Ovary (tissue), 9 donors: ENCODE results near the gene FTCD. TPM values are rescaled to one million over a fixed set of nuclear protein-coding genes. Genes with fewer than 3 reads are reported as not detected.

Experiments used
- DNase-seq, 5 donors: peaks; one replicate each; pipeline ENCODE4 v3.0.0-alpha.2; 2019 to 2020
- H3K27ac ChIP-seq, 2 donors: fragments of 200-600 bp; one replicate each; pipeline versions ENCODE4 v1.5.1 to v1.8.0; 2019 to 2022
- H3K27me3 ChIP-seq: fragments of 200-600 bp; one replicate; pipeline ENCODE4 v1.8.0; 2022
- H3K36me3 ChIP-seq: fragments of 200-600 bp; sonication (generic); one replicate; pipeline ENCODE4 v1.5.1; 2019
- H3K4me1 ChIP-seq: one replicate; pipeline ENCODE4 v1.8.1; 2013; ENCODE audit warnings: mild to moderate bottlenecking, moderate library complexity; ENCODE audit not compliant: insufficient read depth
- H3K4me3 ChIP-seq: fragments of 200-600 bp; sonication (generic); one replicate; pipeline ENCODE4 v1.5.1; 2017
- H3K9me3 ChIP-seq, 2 donors: fragments of 200-600 bp in 1 of 2; sonication (generic) in 1 of 2; one replicate each; pipeline versions ENCODE4 v1.5.1 to v1.8.1; 2013 to 2019; ENCODE audit warnings: mild to moderate bottlenecking in 1 of 2, moderate library complexity in 1 of 2
- CTCF ChIP-seq, 3 donors: fragments of 450-650 bp in 2 of 3; fragments of 200-600 bp in 1 of 3; IDR thresholded peaks; one replicate each; pipeline versions ENCODE4 v1.5.1 to v1.8.0; 2016 to 2022; ENCODE audit warnings: antibody characterized with exemption in 3 of 3, mild to moderate bottlenecking in 1 of 3
- EP300 ChIP-seq: sonication (generic); formaldehyde crosslinking; IDR thresholded peaks from one replicate; pipeline ENCODE4 v1.6.1; 2017; ENCODE audit warnings: antibody characterized with exemption
- POLR2A ChIP-seq: fragments of 450-650 bp; IDR thresholded peaks from one replicate; pipeline ENCODE4 v1.6.1; 2017; ENCODE audit warnings: antibody characterized with exemption, mild to moderate bottlenecking, moderate library complexity
- WGBS, 3 donors: extraction: QIAGEN DNeasy Blood & Tissue Kit in 1 of 3; methylation state at CpG; one replicate each; pipeline versions ENCODE4 v1.1.5 to v1.1.7; 2013 to 2017; 5-methylcytosine and 5-hydroxymethylcytosine counted together
- intact Hi-C, 4 donors: fragments of 100-400 bp; cut with DNase I; formaldehyde crosslinking; loops; one replicate each; pipeline versions ENCODE4 v1.11.0 to v1.15.1; 2022 to 2023
- polyA plus RNA-seq, 2 donors: library from polyadenylated mRNA; stranded (reverse); fragments of 200-250 nt in 1 of 2; fragments of 350-450 nt in 1 of 2; fragmentation: Illumina TruSeq in 1 of 2; extraction: RNeasy Lipid Tissue Mini Kit (QIAGEN cat#74804) in 1 of 2; gene quantifications; one replicate each; pipeline ENCODE4 v1.2.3, GENCODE V29; 2013 to 2014
- total RNA-seq, 7 donors: library from RNA; depleted of rRNA in 2 of 7; stranded (reverse); fragments of >200 nt in 2 of 7; fragmentation: NEBNext Ultra II Directional in 3 of 7; extraction: Animal tissue kit (Norgen Biotek cat#: 25700) in 3 of 7; gene quantifications; one replicate each; pipeline versions ENCODE4 v1.1.0 to v1.2.4, GENCODE V29; 2016 to 2023
- donor health status: DM: no; HTN: no; CAD: no; lungs with moderate emphysema.
- donor health status: DM: no; HTN: no; CAD: no.
- donor health status: Bipolar disorder and iron deficiency.
- donor health status: DM: yes; HTN: yes; CAD: no.
- donor health status: DM: no; HTN: no; CAD: no.
- donor health status: DM: yes; HTN: yes; CAD: no.

FTCD gene
- total and polyA plus RNA-seq, 9 donors, result 0.83 to 7.5 (median 3.7) TPM; not detected in 1

GRCh38 chr21:46087641-46088040, 67.7 kb downstream of the FTCD start:
- no peaks in the 10 kb centered on the region for H3K9me3 ChIP-seq
- WGBS, 3 donors, result 83 to 94% (median 89%) methylated on average over 1 of the region's 1 CpG
- H3K4me1 ChIP-seq, result peaks cover 10% of the 10 kb centered on the region
- TF ChIP-seq EP300, result no peak
- TF ChIP-seq CTCF (IDR thresholded peaks at IDR 0.05), result no peak
- TF ChIP-seq POLR2A, result no peak
- intact Hi-C loops, result loop anchor here in 1 of 4 donors (5.0 kb wide), 1 partner anchor 50 kb away; no protein-coding TSS in a partner anchor
- no peaks in the 10 kb centered on the region for H3K27me3 ChIP-seq
- H3K36me3 ChIP-seq, result no peaks in the 10 kb centered on the region
- H3K4me3 ChIP-seq, result no peak overlapping the region
- no peak for DNase-seq
- H3K27ac ChIP-seq, result no peak overlapping the region

Other genes with a start within 250 kb of the FTCD start
- gene COL6A1, start 173.8 kb downstream of the FTCD start, total RNA-seq, result 100 to 1,000 TPM; 389 to 779 (median 731) TPM
- gene COL6A1, start 173.8 kb downstream of the FTCD start, polyA plus RNA-seq, result 100 to 1,000 TPM; 112 to 905 TPM
- gene COL6A2, start 57.5 kb downstream of the FTCD start, total RNA-seq, result 1,000 to 10,000 TPM in 1 of 7 donors, 100 to 1,000 TPM in 6; 222 to 1,092 (median 831) TPM
- 100 to 1,000 TPM in 1 of 2 donors, 10 to 100 TPM in 1; 50.9 to 818 TPM for gene COL6A2, start 57.5 kb downstream of the FTCD start, polyA plus RNA-seq
- gene SPATC1L, start 28.9 kb upstream of the FTCD start, total RNA-seq, result 10 to 100 TPM in 5 of 7 donors, 1 to 10 TPM in 2; 7.2 to 21.1 (median 14.9) TPM
- gene SPATC1L, start 28.9 kb upstream of the FTCD start, polyA plus RNA-seq, result 10 to 100 TPM in 1 of 2 donors, 1 to 10 TPM in 1; 2.8 to 21.3 TPM
- gene LSS, start 73.2 kb upstream of the FTCD start, total RNA-seq, result 100 to 1,000 TPM in 2 of 7 donors, 10 to 100 TPM in 5; 33.2 to 201 (median 80.9) TPM
- gene LSS, start 73.2 kb upstream of the FTCD start, polyA plus RNA-seq, result 10 to 100 TPM; 19.8 to 49.8 TPM
- 10 to 100 TPM; 58.2 to 89.3 (median 84.5) TPM for gene MCM3AP, start 130.0 kb upstream of the FTCD start, total RNA-seq
- 10 to 100 TPM; 35.9 to 50.4 TPM for gene MCM3AP, start 130.0 kb upstream of the FTCD start, polyA plus RNA-seq
- gene YBEY, start 130.8 kb upstream of the FTCD start, total RNA-seq, result 10 to 100 TPM; 10.7 to 22.6 (median 14.9) TPM
- gene YBEY, start 130.8 kb upstream of the FTCD start, polyA plus RNA-seq, result 10 to 100 TPM; 16.4 to 27.9 TPM
- 10 to 100 TPM in 1 of 7 donors, 1 to 10 TPM in 6; 1.6 to 26.8 (median 2.3) TPM for gene C21orf58, start 168.3 kb upstream of the FTCD start, total RNA-seq
- gene C21orf58, start 168.3 kb upstream of the FTCD start, polyA plus RNA-seq, result 1 to 10 TPM in 1 of 2 donors, under 1 TPM in 1; 0.63 to 2.7 TPM
- 10 to 100 TPM; 14.7 to 28.2 (median 24.0) TPM for gene PCNT, start 168.6 kb upstream of the FTCD start, total RNA-seq
- 10 to 100 TPM; 11.1 to 11.4 TPM for gene PCNT, start 168.6 kb upstream of the FTCD start, polyA plus RNA-seq